Activated CD4-positive, alpha-beta T cell treated with anti-CD3 and anti-CD28 coated beads, Interleukin-2, amount 50 U/mL, for 1 hour (primary cell): ENCODE results near the gene SH3GL3.

Source experiments
- DNase-seq: peaks from one replicate; pipeline ENCODE4 v3.0.0-alpha.2; 2020

SH3GL3 gene

DNA sequence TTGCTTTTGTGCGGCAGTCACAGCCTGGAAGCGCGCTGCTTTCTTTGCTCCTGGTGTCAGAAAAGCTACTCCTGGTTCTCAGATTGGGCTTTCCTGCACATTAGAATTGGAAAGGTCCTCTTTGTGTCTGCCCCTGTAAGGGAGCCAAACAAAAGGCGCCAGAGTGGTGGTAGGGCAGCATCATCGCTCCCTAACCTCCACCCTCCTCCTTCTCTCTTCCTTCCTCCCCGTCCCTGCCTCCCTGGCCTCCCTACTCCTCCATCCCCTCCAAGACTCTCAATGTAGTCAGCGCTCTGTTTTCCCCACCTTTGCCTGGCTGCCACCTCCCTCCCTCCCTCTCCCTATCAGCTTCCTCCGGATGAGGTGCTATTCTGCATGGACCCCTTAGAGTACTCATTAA, 65.3 kb downstream of the SH3GL3 start:
- no peak for DNase-seq

DNA sequence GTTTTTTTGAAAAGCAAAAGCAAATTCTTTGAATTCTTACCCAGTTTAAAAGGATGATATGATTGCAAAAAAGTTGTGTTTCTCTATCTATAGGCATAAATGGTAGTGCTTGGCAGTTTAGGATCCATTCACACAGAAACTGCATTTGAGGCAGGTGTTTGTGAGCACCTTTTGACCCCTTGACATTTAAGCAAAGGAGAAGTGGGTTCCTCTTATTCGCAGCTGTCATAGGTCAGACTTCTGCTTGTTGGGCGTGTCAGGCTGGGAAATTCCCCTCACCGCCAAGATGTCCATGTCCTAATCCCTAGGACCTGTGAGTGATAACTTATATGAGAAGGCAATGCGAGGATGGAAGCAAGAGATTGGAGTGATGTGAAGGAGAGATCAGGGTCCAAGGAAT, 67.4 kb downstream of the SH3GL3 start:
- no peak for DNase-seq

DNA sequence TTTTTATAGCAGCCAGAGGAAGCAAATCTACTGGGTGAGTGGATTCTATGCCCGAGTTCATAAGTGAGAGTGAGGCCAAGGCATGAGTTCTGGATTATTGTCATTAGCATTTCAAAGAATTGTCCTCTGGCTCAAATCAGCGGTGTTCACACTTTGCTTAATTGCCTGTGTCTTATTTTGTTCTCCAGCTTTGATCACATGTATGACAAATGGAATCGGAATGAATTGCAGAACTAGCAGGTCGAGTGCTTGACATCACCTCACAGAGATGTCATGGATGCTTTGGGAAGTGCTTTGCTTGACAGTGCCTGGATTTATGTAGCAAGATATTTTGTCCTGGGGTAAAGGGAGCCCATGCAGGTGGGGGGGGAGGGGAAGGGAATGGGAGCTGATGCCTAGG, 68.0 kb downstream of the SH3GL3 start:
- DNase-seq: no peak

DNA sequence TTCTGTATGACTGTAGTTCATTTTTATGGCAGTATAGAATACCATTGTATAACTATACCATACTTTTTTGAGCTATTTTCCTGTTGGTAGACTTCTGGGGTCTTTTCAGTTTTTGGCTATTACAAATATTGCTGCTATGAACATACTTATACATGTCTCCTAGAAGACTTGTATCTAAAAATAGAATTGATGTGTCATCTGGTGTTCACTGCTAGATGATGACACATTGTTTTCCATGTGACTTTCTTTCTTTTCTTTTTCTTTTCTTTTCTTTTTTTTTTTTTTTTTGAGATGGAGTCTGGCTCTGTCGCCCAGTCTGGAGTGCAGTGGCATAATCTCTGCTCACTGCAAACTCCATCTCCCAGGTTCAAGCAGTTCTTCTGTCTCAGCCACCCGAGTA, 69.8 kb downstream of the SH3GL3 start:
- DNase-seq: no peak

DNA sequence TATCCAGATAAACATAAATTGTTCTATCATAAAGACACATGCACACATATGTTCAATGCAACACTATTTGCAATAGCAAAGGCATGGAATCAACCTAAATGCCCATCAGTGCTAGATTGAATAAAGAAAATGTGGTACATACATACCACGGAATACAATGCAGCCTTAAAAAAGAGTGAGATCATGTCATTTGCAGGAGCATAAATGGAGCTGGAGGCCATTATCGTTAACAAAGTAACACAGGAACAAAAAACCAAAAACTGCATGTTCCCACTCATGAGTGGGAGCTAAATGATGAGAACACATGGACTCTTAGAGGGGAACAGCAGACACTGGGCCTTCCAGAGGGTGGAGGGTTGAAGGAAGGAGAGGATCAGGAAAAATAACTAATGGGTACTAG, 79.2 kb downstream of the SH3GL3 start:
- no peak for DNase-seq

DNA sequence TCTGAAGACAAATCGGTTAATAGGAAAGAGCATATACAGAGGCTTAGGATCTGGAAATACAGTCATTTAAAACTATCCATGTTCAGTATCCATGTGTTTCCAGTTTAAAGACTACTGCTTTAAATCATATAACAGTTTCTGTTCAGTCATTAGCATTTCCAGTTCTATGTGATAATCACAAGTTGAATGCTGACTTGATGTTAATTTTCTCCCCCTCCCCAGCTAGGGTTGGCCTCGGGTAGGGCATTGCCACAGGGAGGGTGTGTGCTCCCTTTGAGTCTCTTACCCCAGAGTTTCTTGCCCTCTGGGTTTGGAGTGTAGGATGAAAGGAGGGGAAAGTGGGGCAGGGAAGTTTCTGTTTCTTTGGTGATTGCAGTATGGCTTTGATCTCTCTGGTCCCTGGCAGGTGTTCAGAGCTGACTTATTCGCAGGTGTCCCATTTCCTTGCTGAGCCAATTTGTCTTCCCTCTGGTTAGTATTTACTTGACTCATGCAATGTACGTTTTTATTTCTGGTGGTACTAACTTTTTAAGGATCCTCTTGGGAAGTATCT, 86.3 kb downstream of the SH3GL3 start:
- DNase-seq: no peak

DNA sequence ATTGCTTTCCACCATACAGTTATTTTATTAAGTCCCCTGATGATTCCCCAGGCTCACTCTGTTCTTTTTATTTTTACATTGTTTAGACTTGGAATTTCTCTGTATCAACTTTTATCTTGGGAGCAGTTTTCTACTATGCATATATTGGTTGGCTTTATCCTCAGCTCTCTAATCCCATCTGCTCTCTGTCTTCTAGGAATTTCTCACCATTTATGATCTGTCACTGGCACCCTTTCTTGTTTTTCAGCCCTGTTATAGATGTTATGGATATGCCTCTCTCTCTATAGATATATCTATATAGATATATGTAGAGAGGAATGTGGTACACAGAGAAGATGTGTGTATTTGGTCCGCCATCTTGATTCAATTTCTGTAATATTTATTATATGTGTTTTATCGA, 90.5 kb downstream of the SH3GL3 start:
- no peak for DNase-seq

DNA sequence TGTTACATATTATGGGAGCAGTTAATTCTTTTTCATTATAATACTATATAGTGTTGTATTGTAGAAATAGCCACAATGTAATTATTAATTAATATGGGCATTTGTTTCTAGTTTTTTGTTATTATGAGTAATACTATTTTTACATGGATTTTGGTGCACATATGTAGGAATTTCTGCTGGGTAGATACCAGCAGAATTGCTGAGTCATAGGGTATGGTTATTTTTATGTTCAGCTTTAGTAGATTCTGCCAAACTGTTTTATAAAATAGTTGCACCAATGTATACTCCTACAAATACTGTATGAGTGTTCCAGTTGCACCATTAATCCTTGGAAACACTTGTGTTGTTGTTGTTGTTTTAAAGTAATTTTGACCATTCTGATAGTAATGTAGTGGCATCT, 91.5 kb downstream of the SH3GL3 start:
- no peak for DNase-seq

DNA sequence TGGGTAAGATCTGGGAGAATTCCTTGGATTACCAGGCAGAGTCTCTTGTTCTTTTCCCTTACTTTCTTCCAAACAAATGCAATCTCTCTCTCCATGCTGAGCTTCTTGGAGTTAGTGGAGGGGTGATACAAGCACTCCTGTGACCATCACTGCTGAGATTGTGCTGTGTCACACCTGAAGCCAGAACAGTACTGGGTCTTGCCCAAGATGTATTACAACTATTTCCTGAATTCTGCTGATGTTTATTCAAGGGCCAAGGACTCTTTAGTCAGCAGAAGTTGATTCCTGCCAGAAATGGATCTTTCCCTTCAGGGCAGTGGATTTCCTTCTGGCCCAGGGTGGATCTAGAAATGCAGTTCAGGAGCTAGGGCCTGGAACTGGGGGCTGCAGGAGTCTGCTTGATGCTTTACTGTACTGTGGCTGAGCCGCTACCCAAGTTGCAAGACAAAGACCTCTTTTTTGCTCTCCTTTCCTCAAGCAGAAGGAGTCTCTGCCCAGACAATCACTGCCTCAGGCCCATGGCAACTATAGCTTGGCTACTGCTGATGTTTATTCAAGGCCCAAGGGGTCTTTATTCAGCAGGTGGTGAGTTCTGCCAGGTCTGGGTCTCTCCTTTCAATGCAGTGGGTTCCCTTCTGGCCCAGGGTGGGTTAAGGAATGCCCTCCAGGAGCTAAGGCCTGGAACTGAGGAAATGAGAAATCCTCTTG, 98.8 kb downstream of the SH3GL3 start:
- DNase-seq: no peak

DNA sequence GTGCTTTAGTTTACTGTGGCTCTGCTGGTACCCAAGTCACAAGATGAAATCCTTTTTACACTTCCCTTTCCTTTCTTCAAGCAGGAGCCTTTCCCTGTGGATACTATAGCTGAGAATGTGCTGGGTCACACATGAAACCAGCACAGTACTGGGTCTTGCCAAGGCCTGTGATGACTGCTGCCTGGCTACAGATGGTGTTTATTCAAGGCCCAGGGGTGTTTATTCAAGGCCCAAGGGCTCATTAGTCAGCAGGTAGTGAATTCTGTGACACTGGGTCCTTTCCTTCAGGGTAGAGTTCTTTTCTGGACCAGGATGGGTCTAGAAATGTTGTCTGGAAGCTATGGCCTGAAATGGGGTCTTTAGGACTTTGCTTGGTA, 99.4 kb downstream of the SH3GL3 start:
- no peak for DNase-seq

DNA sequence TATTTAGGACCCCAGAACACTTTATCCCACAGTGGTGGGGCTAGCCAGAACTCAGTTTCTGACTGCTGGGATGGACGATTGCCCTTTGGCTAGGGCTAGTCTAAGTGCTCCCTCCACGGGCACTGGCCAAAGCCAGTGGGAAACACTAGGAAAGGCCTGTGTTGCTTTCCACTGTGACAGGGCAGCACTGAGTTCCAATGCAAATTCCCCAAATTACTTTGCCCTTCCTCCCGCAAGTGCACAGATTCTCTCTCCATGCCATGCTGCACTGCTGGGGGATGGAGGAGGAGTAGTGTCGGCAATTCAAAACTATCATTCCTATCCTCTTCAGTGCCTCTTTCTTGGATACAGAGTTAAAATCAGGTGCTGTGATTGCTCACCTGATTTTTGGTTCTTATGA, 100.0 kb downstream of the SH3GL3 start:
- no peak for DNase-seq

DNA sequence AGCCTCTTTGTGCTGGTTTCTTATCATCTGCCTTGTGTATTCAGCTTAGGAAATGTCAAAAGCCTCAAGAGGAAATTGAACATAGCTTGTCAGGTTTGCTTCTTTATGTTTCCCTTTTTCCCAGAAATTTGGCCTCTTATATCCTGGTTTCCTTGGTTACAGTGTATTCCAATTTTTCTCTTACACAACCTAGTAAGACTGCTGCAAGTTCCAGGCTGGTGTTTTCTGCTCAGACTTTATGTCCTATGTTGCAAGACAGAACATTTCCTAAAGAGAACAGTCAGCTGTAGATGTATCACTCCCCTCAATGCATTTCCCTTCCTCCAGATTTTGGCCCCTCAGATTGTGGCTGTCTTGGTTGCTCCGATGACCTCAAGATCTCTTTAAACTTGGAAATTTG, 102.5 kb downstream of the SH3GL3 start:
- DNase-seq: no peak

DNA sequence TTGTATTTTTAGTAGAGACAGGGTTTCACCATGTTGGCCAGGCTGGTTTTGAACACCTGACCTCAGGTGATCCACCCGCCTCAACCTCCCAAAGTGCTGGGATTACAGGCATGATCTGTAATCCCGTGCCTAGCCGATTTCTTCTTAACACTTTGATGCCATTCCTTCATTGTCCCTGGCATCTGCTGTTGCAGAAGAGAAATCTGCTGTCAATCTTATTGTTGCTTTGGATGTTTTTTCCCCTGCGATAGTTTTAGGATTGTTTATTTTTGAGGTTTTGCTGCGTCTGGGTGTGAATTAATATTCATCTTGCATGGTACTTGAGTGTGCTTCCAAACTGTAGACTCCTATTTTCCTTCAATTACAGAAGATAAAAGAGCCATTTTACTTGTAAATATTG, 107.4 kb downstream of the SH3GL3 start:
- no peak for DNase-seq

DNA sequence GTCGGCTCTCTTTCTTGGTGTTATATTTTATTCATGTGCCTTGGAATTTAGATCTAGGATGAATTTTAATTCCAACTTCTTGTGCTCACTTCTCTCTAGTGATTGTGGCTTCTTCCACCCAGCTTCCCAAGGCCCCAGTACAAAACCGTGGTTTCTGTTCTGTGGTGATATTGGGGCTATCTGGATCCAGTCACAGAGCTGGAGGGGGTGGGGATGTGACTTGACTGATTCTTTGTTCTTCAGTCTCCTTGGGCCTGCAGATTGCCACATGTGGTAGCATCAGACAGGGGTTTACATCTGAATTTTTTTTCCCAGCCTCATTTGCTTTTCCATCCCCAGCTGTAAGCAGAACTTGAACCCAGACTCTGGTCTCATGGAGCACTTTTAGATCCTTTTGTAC, 108.2 kb downstream of the SH3GL3 start:
- no peak for DNase-seq

DNA sequence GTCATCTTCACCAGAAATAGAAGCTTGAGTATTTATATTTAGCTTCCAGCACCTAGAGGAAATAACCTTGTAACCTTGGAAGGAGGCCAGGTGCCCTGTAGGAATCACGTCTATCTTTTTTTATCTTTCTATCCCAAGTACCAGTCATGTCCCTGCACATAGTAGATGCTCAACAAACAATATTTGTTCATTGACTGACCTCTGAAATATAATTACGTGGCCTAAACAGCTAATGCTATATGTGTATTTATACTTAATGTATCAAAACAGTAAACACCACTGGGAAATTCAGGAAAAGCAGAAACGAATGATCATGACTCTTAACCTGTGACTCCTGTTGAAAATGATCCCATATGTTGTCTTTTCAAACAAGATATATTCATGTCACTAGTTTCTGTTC, 108.9 kb downstream of the SH3GL3 start:
- DNase-seq: no peak

DNA sequence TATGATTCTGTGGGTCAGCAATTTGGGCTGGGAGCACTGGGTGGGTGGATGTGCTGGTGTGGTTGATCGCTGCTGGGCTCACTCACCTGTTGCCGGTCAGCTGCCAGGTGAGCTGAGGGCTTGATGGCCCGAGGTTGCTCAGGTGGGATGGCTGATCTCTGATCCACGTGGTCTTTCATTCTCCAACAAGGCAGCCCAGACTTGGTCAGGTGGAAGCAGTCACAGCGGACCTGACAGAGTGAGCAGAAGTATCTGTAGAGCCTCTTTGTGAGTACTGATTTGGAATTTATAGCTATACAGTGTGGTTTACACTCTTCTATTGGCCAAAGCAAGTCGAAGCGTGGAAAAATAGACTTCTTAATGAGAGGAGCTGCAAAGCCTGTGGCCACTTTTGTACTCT, 109.6 kb downstream of the SH3GL3 start:
- no peak for DNase-seq

DNA sequence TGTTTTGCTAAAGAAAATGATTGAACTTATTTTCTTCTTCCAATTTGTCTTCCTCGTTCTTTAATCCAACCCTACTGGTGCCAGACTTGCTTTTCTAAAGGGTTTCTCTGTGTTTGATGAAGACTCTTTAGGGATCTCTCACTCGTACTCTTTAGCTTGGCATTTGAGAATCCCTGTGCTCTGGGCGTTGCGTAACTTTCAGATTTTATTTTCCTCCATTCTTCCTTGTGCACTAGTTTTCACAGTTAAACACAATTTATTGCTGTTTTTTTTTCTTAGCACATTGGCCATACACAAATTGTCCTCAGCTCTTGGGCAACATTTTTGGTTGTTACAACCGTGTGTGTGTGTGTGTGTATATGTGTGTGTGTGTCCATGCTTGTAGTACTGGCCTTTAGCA, 111.0 kb downstream of the SH3GL3 start:
- DNase-seq: no peak

DNA sequence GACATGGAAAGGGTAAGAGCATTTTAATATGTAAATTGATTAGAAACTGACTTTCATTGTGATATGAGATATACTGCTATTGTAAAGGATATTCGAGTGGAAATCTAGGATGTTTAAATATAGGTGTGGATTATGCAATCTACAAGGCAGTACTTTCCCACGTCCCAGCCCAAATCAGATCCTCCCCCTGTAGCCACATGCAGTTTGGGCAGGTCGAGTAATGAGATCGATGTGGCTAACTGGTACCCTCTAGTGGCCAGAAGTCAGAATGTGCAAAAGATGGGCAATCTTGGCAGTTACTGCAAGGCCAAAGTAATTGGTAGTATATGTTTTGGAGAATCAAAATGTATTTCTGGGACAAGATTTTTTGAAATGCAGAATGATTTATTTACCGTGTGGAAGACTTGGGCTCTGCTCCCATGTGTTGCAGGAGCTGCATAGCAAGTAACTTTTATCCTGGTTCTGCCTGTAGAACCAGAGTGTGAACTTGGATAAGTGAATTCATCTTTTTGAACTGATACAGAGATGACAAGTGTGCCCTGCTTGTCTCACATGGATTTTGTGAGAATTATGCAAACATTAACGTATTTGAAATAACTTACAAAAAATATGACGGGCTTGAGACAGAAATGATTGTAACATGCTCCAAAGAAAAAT, 112.3 kb downstream of the SH3GL3 start:
- peak; percentile 20 for DNase-seq

DNA sequence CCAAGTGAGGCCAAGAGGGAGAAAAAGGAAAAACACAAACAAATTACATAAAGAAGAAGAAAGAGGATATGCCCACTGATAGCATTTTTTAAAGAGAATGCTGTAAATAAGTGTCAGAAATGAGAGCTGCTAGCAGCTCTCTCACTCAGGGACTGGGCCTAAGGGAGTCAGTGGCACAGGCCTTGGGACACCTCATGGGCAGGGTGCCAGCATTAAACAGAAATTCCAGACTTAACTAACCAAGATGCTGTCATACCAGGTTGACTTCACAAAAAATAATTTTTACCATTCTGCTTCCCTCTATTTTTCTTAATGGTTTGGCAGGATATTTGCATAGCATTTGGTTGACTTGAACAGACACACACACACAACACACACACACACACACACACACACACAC, 114.5 kb downstream of the SH3GL3 start:
- DNase-seq: no peak

DNA sequence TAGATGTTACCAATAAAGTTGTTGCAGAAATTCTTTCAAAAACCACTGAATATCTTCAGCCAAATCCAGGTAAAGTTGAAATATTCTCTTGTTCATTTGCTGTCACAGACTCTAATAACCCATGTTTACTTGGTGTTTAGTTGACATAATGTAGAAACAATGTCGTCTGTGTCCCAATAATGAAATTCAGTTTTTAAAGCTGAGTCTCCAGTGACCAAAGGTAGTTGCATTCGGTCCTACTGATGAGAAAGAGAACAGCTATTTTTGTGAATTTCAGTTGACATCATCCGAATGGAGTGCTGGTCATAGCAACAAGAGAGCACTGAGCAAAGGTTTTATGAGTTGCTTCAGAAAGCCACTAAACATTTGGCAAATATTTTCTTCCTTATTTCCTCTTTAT, 118.0 kb downstream of the SH3GL3 start:
- no peak for DNase-seq

DNA sequence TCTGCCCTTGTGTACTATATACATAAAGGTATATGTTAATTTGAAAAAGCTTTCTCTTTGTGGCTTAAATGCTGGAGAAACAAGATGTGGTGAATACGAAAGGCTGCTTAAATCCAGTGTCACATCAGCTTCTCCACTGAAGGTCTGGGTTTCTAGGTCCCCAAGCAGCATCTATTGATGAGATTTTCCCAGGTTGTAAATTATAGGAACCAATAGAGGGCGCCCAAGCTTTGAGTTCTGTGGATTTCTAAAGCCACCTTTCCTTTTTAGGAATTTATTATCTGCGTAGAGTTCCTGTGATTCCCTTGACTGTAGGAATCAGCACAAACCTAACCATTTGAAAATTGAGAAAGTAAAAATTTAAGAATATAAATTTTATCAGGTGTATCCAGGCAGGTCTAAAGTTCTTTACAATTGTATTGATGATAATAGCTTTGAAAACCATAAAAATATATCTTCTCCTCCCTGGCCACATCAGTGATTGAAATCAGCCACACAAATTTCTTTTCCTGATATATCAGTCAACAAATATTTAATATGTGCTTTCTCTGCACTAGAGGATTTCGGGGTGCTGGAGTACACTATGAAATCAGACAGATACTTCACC, 118.5 kb downstream of the SH3GL3 start:
- DNase-seq: no peak

DNA sequence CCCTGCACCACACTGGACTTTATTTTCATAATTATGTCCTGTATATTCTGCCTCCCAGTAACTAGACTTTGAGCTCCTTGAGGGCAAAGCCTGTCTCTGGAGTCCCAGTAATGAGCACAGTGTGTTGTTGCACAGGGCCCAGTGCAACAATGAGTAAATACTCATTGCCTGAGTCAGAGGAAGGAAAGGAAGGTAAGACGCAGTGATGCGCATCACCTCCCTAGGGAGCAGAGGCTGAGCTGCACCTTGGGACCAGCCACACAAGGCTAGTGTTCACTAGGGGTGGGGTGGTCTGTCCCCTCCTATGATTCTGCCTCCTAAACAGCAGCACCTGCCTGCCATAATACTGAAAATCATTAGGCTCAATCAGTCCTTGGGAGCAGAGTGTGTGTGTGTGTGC, 120.2 kb downstream of the SH3GL3 start:
- no peak for DNase-seq

DNA sequence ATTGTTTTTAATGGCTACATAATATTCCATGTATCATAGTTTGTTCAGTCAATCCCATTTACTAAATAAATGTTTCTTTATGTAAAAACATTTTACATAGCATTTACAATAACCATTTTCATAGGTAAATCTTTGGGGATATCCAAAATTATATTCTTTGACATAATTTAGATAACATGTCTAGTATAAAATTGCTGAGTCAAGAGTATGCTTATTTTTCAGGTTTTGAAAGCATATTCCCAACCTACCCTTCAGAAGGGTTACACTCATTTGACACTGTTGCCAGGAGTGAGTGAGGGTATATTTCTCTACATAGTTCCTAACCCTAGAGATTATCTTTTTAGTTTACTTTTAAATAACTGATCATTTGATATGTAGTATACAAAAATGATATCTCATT, 122.2 kb downstream of the SH3GL3 start:
- DNase-seq: no peak

DNA sequence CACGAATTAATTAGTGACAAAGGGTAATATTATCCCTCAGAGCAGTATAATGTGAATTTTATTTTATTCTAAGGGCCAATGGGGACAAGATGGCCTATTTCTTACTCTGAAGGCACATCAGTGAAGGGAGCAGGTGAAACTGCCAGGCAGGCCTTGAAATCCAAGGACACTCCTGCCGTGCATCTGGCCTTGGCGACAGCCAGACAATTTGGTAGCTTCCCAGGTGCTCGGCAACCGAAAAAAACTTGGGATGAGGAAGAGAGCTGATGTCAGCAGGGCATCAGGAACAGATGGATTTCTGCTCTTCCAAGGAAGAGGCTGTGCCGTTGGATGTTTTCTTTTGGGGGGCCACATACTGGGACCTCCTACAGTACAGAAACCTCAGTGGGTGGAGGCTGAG, 123.6 kb downstream of the SH3GL3 start:
- no peak for DNase-seq
